OCI-LY3 (cell line): ENCODE results near the gene AQP5.

Experiments
- H2AFZ ChIP-seq: fragments of 200-600, 300-600 bp; shearing (Covaris generic); 2 replicates; pipeline ENCODE4 v1.6.0; 2014; ENCODE audit warnings: antibody characterized with exemption, low read depth, low read length
- H3K27ac ChIP-seq: fragments of 200-600, 300-600 bp; sonication (generic); 2 replicates; pipeline ENCODE4 v1.5.1; 2014; ENCODE audit warnings: mild to moderate bottlenecking, low read length, moderate library complexity, mixed read lengths
- H3K27me3 ChIP-seq: fragments of 200-600, 300-600 bp; sonication (generic); 2 replicates; pipeline ENCODE4 v1.6.1; 2014; ENCODE audit warnings: low read depth, low read length, mixed read lengths
- H3K36me3 ChIP-seq: fragments of 200-600, 300-600 bp; sonication (generic); replicated peaks from 2 replicates; pipeline ENCODE3; 2014; ENCODE audit warnings: low read depth, low read length, mixed read lengths
- H3K4me1 ChIP-seq: fragments of 300-600, 200-600 bp; sonication (generic); 2 replicates; pipeline ENCODE4 v1.6.1; 2014; ENCODE audit warnings: low read length, mixed read lengths
- H3K4me2 ChIP-seq: fragments of 200-600, 300-600 bp; sonication (generic); 2 replicates; pipeline ENCODE4 v1.6.1; 2014; ENCODE audit warnings: low read length, mixed read lengths
- H3K4me3 ChIP-seq: fragments of 300-600, 200-600 bp; sonication (generic); 2 replicates; pipeline ENCODE4 v1.5.1; 2014; ENCODE audit warnings: antibody characterized with exemption, mild to moderate bottlenecking, low read length, moderate library complexity
- H3K79me2 ChIP-seq: fragments of 300-600, 200-600 bp; shearing (Covaris generic); 2 replicates; pipeline ENCODE4 v1.6.1; 2014; ENCODE audit warnings: mild to moderate bottlenecking, low read length, mixed read lengths
- H3K9ac ChIP-seq: fragments of 300-600, 200-600 bp; shearing (Covaris generic); 2 replicates; pipeline ENCODE4 v1.6.0; 2014; ENCODE audit warnings: mild to moderate bottlenecking, low read length, moderate library complexity
- H3K9me3 ChIP-seq: fragments of 200-600, 300-600 bp; shearing (Covaris generic); 2 replicates; pipeline ENCODE4 v1.6.1; 2014; ENCODE audit warnings: low read length, mixed read lengths; ENCODE audit not compliant: insufficient read depth
- H4K20me1 ChIP-seq: fragments of 200-600, 300-600 bp; sonication (generic); 2 replicates; pipeline ENCODE4 v1.6.1; 2016; ENCODE audit warnings: low read length, mixed read lengths; ENCODE audit not compliant: insufficient read depth
- CTCF ChIP-seq: fragments of 200-600, 300-600 bp; sonication (generic); IDR thresholded peaks from 2 replicates; pipeline ENCODE4 v1.5.1; 2014; ENCODE audit warnings: antibody characterized with exemption, low read length, low read depth
- EZH2phosphoT487 ChIP-seq: fragments of 200-600 bp; shearing (Covaris generic); IDR thresholded peaks from 2 replicates; pipeline ENCODE4 v1.6.1; 2018; ENCODE audit warnings: antibody characterized with exemption, mixed run types, low read depth

The AQP5 gene

GRCh38 chr12:49917166-49917787 is 44.4 kb upstream of the AQP5 start:
- Histone ChIP-seq H3K27ac (no peak overlapping the region), H3K4me2 (no peak overlapping the region), H3K27me3 (peaks cover 13% of the 10 kb centered on the region), H3K79me2 (no peaks in the 10 kb centered on the region), H3K4me1 (no peaks in the 10 kb centered on the region), H3K4me3 (no peak overlapping the region), H3K9ac (no peak overlapping the region), H3K36me3 (no peaks in the 10 kb centered on the region), H2AFZ (no peak overlapping the region), H4K20me1 (no peaks in the 10 kb centered on the region), H3K9me3 (no peaks in the 10 kb centered on the region)
- no peak for TF ChIP-seq CTCF
- no peak for TF ChIP-seq EZH2phosphoT487

DNA sequence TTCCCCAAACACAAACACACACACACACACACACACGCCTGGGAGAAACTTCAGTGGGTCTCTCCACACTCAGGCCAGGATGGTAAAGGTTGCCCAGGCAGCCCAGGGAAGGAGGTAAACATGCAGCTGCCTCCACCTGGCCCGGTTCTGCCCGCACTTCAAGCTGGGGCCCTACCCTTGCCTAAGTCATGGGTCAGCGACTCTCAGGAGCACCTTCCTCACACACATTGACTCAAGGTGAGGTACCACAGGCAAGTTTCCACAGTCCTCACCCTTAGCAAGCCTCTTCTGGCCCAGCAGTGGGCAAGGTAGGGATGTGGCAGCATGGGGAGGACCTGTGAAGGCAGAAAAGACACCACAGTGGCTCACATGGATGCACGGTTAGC is 43.9 kb upstream of the AQP5 start:
- Histone ChIP-seq H3K9me3 (no peaks in the 10 kb centered on the region), H3K4me3 (no peak overlapping the region), H3K27me3 (peaks cover 13% of the 10 kb centered on the region), H2AFZ (no peak overlapping the region), H3K27ac (no peak overlapping the region), H3K36me3 (no peaks in the 10 kb centered on the region), H4K20me1 (no peaks in the 10 kb centered on the region), H3K4me2 (no peak overlapping the region), H3K79me2 (no peaks in the 10 kb centered on the region), H3K9ac (no peak overlapping the region), H3K4me1 (no peaks in the 10 kb centered on the region)
- no peak for TF ChIP-seq CTCF

DNA sequence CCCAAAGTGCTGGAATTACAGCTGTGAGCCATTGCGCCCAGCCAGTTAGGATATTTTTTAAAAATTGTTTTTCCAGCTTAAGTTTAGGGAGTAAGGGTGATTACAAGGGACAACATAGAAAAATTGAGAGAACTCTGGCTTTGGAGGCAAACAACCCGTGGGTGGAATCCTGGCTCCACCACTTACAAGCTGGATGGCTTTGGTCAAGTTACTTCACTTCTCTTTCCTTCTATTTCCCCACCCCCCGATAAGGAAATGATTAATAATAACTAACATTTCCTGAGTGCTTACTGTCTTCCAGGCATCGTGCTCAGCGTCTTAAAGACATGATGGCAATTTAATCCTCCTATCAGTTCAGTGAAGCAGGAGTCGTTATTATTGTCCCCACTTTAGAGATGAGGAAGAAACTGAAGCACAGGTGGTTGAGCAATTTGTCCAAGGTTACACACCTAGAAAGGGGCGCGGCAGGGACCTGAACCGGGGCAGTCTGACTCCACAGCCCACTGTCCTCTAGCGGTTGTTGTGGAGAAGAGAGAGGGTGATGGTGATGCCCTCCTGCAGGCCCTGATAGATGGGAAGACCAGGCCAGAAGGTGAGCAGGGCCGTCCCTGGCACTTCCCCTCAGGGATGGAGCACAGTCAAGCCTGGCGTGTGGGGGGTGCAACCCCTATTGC is 41.3 kb upstream of the AQP5 start:
- Histone ChIP-seq H3K9me3 (no peaks in the 10 kb centered on the region), H3K9ac (no peak overlapping the region), H3K36me3 (no peaks in the 10 kb centered on the region), H3K4me1 (no peaks in the 10 kb centered on the region), H3K4me3 (no peak overlapping the region), H2AFZ (no peak overlapping the region), H4K20me1 (no peaks in the 10 kb centered on the region), H3K79me2 (no peaks in the 10 kb centered on the region), H3K27me3 (peaks cover 13% of the 10 kb centered on the region), H3K4me2 (no peak overlapping the region), H3K27ac (no peak overlapping the region)
- no peak for TF ChIP-seq EZH2phosphoT487
- no peak for TF ChIP-seq CTCF

DNA sequence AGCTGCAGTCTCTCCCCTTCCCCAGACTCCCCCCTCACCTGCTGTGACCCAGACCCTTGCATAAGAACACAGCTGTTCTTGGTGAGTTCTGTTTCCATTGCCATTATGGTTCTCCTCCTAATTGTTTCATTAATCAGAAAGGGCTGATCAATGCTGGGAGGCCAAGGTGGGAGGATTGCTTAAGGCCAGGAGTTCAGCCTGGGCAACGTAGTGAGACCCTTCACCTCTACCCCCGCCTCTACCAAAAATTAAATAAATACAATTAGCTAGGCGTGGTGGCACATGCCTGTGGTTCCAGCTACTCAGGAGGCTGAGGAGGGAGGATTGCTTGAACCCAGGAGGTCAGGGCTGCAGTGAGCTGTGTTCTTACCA is 40.8 kb upstream of the AQP5 start:
- Histone ChIP-seq H3K9me3 (no peaks in the 10 kb centered on the region), H3K4me3 (no peak overlapping the region), H3K4me2 (no peak overlapping the region), H2AFZ (no peak overlapping the region), H3K36me3 (no peaks in the 10 kb centered on the region), H3K9ac (no peak overlapping the region), H3K4me1 (no peaks in the 10 kb centered on the region), H4K20me1 (no peaks in the 10 kb centered on the region), H3K79me2 (no peaks in the 10 kb centered on the region), H3K27me3 (peaks cover 13% of the 10 kb centered on the region), H3K27ac (no peak overlapping the region)
- TF ChIP-seq CTCF: no peak
- TF ChIP-seq EZH2phosphoT487: no peak
